Spleen (tissue), 11 donors: Measurements from ENCODE around the gene WNT8A. TPM values are rescaled to one million over a fixed set of nuclear protein-coding genes. Genes with fewer than 3 reads are reported as not detected.
"Not testable (repeated sequence)": the region's sequence is repeated elsewhere in the genome, so short reads cannot be mapped to it uniquely, and the experiment has no call there.

Source experiments
- DNase-seq: peaks from one replicate; pipeline ENCODE4 v3.0.0-alpha.2; 2020
- H3K27ac ChIP-seq, 8 donors: fragments of 200-600 bp; sonication (generic) in 7 of 8; 1 replicate in 4 of 8; 2 replicates in 4 of 8; pipeline versions ENCODE4 v1.5.0 to v1.8.0; 2016 to 2021; ENCODE audit warnings: inconsistent platforms in 4 of 8, mild to moderate bottlenecking in 4 of 8, moderate library complexity in 1 of 8
- H3K27me3 ChIP-seq, 7 donors: fragments of 200-600 bp; sonication (generic) in 6 of 7; replicated peaks in 1 of 7; 1 replicate in 4 of 7; 2 replicates in 3 of 7; pipeline versions ENCODE4 v1.5.0 to v1.8.0; 2016 to 2021; ENCODE audit warnings: inconsistent platforms in 3 of 7, mild to moderate bottlenecking in 1 of 7
- H3K36me3 ChIP-seq, 6 donors: fragments of 200-600 bp; sonication (generic) in 5 of 6; 1 replicate in 4 of 6; 2 replicates in 2 of 6; pipeline versions ENCODE4 v1.5.0 to v1.8.0; 2016 to 2021; ENCODE audit warnings: inconsistent platforms in 2 of 6
- H3K4me1 ChIP-seq, 6 donors: fragments of 200-600 bp; sonication (generic) in 5 of 6; 1 replicate in 3 of 6; 2 replicates in 3 of 6; pipeline versions ENCODE4 v1.5.0 to v1.8.0; 2016 to 2021; ENCODE audit warnings: inconsistent platforms in 3 of 6
- H3K4me3 ChIP-seq, 8 donors: fragments of 200-600 bp; sonication (generic) in 7 of 8; 1 replicate in 4 of 8; 2 replicates in 4 of 8; pipeline versions ENCODE4 v1.5.0 to v1.8.0; 2016 to 2021; ENCODE audit warnings: inconsistent platforms in 4 of 8, mild to moderate bottlenecking in 4 of 8, moderate library complexity in 2 of 8
- H3K9me3 ChIP-seq, 8 donors: fragments of 200-600 bp; sonication (generic) in 7 of 8; 1 replicate in 4 of 8; 2 replicates in 4 of 8; pipeline versions ENCODE4 v1.5.0 to v1.8.0; 2016 to 2021; ENCODE audit warnings: inconsistent platforms in 4 of 8
- CTCF ChIP-seq, 11 experiments: fragments of 200-600 bp in 7 of 11; fragments of 450-650 bp in 4 of 11; sonication (generic) in 4 of 11; IDR thresholded peaks in 8 of 11; conservative IDR thresholded peaks in 3 of 11; 1 replicate in 7 of 11; 2 replicates in 4 of 11; pipeline versions ENCODE4 v1.4.0 to v1.8.0; 2016 to 2021; ENCODE audit warnings: antibody characterized with exemption in 11 of 11, inconsistent platforms in 4 of 11, mild to moderate bottlenecking in 1 of 11
- POLR2A ChIP-seq, 3 donors: fragments of 450-650 bp; IDR thresholded peaks; one replicate each; pipeline ENCODE4 v1.5.1; 2017; ENCODE audit warnings: antibody characterized with exemption in 3 of 3, mild to moderate bottlenecking in 1 of 3
- POLR2AphosphoS5 ChIP-seq, 3 donors: sonication (generic); formaldehyde crosslinking; IDR thresholded peaks; one replicate each; pipeline ENCODE4 v1.5.1; 2017; ENCODE audit warnings: antibody characterized with exemption in 3 of 3
- WGBS, 5 donors: extraction: QIAGEN DNeasy Blood & Tissue Kit in 3 of 5; methylation state at CpG; one replicate each; pipeline versions ENCODE4 v1.1.5 to v1.1.7; 2013 to 2018; 5-methylcytosine and 5-hydroxymethylcytosine counted together
- intact Hi-C: fragments of 100-400 bp; cut with DNase I; formaldehyde crosslinking; loops from one replicate; pipeline ENCODE4 v1.15.0; 2023; ENCODE audit warnings: low total_unique reads
- polyA plus RNA-seq, 3 donors: library from polyadenylated mRNA; stranded (reverse); fragments of 200-250 nt; gene quantifications; one replicate each; pipeline ENCODE4 v1.2.1, GENCODE V29; 2013
- total RNA-seq, 7 donors: library from RNA; depleted of rRNA in 3 of 7; stranded (reverse); fragments of >200 nt in 3 of 7; fragmentation: NEBNext Ultra II Directional in 4 of 7; extraction: Animal tissue kit (Norgen Biotek cat#: 25700) in 4 of 7; gene quantifications; one replicate each; pipeline versions ENCODE4 v1.1.0 to v1.2.1, GENCODE V29; 2016 to 2021
- donor health status: healthy with polysubstance abuse.
- donor health status: DM: no; HTN: no; CAD: no; lungs with moderate emphysema.
- donor health status: DM: no; HTN: no; CAD: no.
- donor health status: Bipolar disorder and iron deficiency.
- donor health status: healthy.
- donor health status: DM: no; HTN: no; CAD: no.
- donor health status: DM: yes; HTN: yes; CAD: no.

Gene WNT8A
- total and polyA plus RNA-seq, 10 donors, result 0.05 to 0.60 TPM; not detected in 8

GRCh38 chr5:138037907-138038633 lies 45.8 kb upstream of the WNT8A start:
- no peak for DNase-seq
- 74 to 82% (median 80%) methylated on average over 1 of the region's 1 CpG for WGBS, 5 donors
- intact Hi-C loops, result no loop called here
- no peaks in the 10 kb centered on the region for H3K36me3 ChIP-seq
- TF ChIP-seq CTCF (IDR thresholded peaks at IDR 0.05 in 8 of 11, conservative IDR thresholded peaks at IDR 0.05 in 3 of 11) (no peak), POLR2A (IDR thresholded peaks at IDR 0.05) (no peak), POLR2AphosphoS5 (IDR thresholded peaks at IDR 0.05) (no peak)
- no peaks in the 10 kb centered on the region for H3K27me3 ChIP-seq
- no peak overlapping the region for H3K27ac ChIP-seq
- H3K4me1 ChIP-seq, result peaks cover 0 to 40% (median 19%) of the 10 kb centered on the region in 6 donors
- H3K9me3 ChIP-seq, result no peaks in the 10 kb centered on the region
- H3K4me3 ChIP-seq, result no peak overlapping the region

- no peaks in the 10 kb centered on the region for H3K36me3 ChIP-seq
- no peaks in the 10 kb centered on the region for H3K27me3 ChIP-seq
- peaks cover 0 to 32% (median 13%) of the 10 kb centered on the region in 6 donors for H3K4me1 ChIP-seq
- intact Hi-C loops, result no loop called here
- no peak overlapping the region for H3K4me3 ChIP-seq
- no peaks in the 10 kb centered on the region for H3K9me3 ChIP-seq
- no peak for DNase-seq
- H3K27ac ChIP-seq, result no peak overlapping the region
- TF ChIP-seq POLR2A (IDR thresholded peaks at IDR 0.05) (no peak), CTCF (IDR thresholded peaks at IDR 0.05 in 8 of 11, conservative IDR thresholded peaks at IDR 0.05 in 3 of 11) (no peak), POLR2AphosphoS5 (IDR thresholded peaks at IDR 0.05) (no peak)
- WGBS, 5 donors, result 89 to 100% (median 93%) methylated on average over 1 of the region's 1 CpG
Observed at GRCh38 chr5:138038826-138039225, 45.0 kb upstream of the WNT8A start.

- DNase-seq, H3K4me3 ChIP-seq, intact Hi-C loops, H3K27ac ChIP-seq, H3K36me3 ChIP-seq, H3K27me3 ChIP-seq, H3K9me3 ChIP-seq: not testable (repeated sequence)
- 89 to 96% (median 96%) methylated on average over 3 of the region's 3 CpGs for WGBS, 5 donors
- H3K4me1 ChIP-seq, result peaks cover 0 to 14% (median 3%) of the 10 kb centered on the region in 6 donors
Observed at GRCh38 chr5:138045283-138045682, 38.5 kb upstream of the WNT8A start.

GRCh38 chr5:138051441-138052296 lies 32.2 kb upstream of the WNT8A start:
- Histone ChIP-seq H3K4me1 (no peaks in the 10 kb centered on the region), H3K27me3 (peaks cover 0 to 6% (median 0%) of the 10 kb centered on the region in 7 donors), H3K36me3 (no peaks in the 10 kb centered on the region), H3K9me3 (no peaks in the 10 kb centered on the region), H3K27ac (no peak overlapping the region), H3K4me3 (no peak overlapping the region)
- WGBS, 5 donors, result 67 to 81% (median 71%) methylated on average over 9 of the region's 9 CpGs
- TF ChIP-seq POLR2A (IDR thresholded peaks at IDR 0.05) (no peak), POLR2AphosphoS5 (IDR thresholded peaks at IDR 0.05) (no peak), CTCF (IDR thresholded peaks at IDR 0.05 in 8 of 11, conservative IDR thresholded peaks at IDR 0.05 in 3 of 11) (no peak)
- DNase-seq, result no peak
- intact Hi-C loops, result no loop called here

- DNase-seq, H3K4me3 ChIP-seq, H3K9me3 ChIP-seq, H3K36me3 ChIP-seq, H3K27ac ChIP-seq, H3K27me3 ChIP-seq, H3K4me1 ChIP-seq, intact Hi-C loops: not testable (repeated sequence)
- WGBS, 5 donors, result 82 to 100% (median 90%) methylated on average over 1 of the region's 1 CpG
Observed at GRCh38 chr5:138052718-138053117, 31.1 kb upstream of the WNT8A start.
